Germinal center (tissue), 1 donor: ENCODE results near the gene MCF2L2.
"Not testable (repeated sequence)": the region's sequence is repeated elsewhere in the genome, so short reads cannot be mapped to it uniquely, and the experiment has no call there.

Experiments used
- DNase-seq: peaks from one replicate; pipeline ENCODE4 v3.0.0; 2012; ENCODE audit warnings: mixed read lengths, low spot score

Gene MCF2L2

DNA sequence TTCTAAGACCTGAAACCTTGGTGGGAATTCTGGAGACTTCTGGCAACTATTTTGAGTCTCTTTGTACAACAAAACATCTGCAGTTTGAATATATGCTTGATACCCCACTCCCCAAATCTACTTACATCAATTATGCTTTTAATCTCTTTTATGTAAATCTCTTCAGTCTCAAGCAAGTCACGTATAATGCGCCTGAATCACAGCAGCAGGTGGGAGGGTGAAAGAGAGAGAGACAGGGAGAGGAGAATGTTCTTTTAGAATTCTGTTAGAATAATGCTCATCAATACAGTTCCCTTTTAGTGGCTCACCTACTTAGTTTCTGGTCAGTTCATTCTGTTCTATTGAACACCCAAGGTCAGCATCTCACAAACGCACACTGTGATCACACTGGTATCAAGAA, 197.6 kb downstream of the MCF2L2 start:
- DNase-seq: no peak

DNA sequence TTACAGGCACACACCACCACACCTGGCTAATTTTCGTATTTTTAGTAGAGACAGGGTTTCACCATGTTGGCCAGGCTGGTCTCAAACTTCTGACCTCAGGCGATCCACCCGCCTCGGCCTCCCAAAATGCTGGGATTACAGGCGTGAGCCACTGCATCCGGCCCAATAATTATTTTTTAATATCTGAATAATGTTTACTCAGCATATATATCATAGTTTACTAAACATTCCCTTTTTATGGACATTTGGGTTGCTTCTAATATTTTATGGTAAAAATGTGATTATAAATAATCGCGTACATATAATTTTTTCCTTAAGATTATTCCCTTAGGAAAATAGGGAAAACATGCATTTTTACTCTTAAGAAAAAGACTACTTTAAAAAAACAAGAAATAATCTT, 198.2 kb downstream of the MCF2L2 start:
- DNase-seq: not testable (repeated sequence)

DNA sequence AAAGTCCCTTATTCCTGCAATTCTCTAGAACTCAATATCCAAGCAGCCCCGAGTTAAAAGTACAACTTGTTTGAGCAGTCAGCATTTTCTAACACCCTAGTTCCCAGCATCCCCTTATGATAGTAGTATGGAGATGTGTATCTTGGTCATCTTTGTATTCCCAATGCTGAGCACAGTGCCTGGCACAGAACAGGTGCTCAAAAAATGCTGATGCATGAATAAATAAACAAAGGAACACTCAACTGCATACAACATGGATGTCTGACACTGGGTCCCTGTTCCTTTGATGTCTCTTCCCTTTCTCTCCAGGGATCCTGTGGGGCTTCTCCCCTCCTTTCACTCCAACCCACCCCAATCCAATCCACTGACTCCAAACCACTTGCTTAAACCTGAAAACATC, 199.2 kb downstream of the MCF2L2 start:
- DNase-seq: no peak

DNA sequence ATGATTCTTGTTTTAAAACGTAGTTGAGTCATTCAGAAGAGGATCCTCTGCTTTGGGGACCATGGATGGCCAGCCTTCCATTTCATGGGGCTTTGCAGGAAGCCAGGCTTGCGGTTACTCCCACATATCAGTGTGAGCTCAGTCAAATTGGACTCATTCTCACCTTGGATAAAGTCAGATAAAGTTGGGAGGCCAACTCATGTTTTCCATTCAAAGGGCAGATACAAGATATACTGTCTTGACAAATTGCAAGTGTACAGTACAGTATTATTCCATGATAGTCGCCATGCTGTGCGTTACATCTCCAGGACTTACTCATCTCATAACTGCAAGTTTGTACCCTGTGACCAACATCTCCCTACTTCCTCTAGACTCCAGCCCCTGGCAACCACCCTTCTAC, 200.8 kb downstream of the MCF2L2 start:
- no peak for DNase-seq

DNA sequence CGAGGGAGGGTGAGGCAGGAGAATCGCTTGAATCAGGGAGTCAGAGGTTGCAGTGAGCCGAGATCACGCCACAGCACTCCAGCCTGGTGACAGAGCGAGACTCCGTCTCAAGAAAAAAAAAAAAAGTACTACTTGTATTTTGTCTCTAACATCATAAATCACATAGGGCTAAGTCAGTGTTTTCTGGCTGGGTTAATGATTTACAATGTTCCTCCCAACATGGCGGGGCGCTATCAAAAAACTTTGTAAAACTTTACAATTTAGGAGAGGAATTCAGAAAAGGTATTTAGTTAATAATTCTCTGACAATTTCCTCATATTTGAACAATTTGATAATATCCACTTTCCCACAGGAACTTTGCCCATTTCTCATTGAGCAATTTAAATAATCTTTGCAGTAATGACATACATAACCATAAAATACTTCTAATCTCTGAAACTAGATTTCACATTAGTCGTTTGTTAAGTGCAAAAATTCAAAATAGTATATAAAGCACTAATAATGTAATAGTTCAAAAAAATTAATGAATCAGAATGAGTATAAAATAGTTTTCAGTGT, 202.0 kb downstream of the MCF2L2 start:
- DNase-seq: no peak

DNA sequence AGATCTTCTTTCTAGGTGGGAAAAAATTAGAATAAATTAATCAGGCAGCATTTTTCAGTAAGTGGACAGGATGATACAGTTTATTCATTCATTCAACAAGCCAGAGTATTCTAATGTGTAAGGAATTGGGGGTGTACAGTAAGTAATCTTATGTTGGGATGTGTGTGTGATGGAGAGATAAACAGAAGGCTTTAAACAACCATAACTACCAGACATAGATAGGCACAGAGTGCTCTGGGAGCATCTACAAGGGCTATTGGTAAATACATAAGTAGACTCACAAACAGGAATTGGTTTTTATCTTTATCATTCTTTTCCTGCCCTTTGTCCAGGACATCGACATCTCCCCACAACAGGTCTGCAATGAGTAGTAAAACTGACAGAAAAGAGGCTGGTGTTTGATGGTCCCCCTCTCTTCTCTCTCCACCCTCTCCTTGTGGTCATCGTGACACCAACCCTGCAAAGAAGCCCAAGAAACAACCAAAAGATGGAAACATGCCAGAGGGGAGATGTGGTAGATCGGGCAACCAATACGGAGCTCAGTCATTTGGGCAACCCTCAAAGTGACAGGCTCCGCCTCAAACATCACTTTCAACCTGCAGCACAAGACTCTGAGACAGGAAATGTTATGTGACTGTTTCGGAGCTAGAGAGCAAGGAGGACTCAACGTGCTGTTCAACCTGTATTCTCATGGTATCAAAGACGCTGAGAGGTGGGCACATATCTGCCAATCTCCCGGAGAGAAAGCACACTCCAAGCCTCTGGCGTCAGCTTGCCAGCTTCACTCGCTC, 204.0 kb downstream of the MCF2L2 start:
- DNase-seq: no peak

DNA sequence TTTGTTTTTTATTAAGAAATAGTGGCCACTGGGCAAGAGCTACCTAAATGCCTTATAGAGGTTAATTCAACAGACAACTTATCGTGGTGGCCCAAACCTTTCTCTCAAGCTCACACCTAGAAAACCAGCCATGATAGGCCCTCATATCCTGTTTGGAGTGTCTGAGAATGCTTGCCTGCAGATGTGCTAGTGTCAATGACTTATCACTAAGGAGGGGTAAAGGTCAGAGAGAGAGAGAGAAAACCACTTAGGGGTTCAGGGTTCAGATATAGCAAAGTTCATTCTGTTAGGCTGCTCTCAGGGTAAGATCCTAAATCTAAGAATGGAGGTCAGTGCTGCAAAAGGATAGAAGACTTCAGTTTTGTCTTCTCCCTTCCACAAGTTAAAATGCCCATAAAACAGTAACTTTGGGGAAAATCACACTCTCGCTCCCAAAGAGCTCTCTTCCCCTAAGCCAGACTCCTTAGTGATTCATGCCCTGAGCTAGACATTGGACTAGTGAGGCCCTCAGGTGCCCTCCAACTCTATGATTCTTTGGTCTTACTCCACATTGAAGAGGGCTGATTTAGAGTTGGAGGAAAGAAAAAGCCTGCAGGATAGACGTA, 205.7 kb downstream of the MCF2L2 start:
- no peak for DNase-seq

DNA sequence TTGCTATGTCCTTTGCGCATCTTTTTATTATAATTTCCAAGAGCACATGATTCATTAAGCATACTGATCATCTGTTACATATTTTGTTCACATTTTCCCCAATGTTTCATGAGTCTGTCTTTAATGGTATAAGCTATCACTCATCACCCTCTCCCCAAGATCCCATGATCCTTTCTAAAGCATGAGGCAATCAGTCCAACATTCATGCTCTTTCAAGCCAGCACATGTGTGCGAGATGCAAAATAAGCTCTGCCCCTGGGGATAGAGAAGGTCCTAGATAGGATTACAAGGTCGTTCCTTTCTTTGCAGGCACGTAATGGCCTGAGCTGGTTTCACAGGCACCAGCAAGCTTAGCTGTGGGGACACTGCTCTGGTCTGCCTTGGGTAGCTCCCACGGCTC, 207.6 kb downstream of the MCF2L2 start:
- DNase-seq: no peak

DNA sequence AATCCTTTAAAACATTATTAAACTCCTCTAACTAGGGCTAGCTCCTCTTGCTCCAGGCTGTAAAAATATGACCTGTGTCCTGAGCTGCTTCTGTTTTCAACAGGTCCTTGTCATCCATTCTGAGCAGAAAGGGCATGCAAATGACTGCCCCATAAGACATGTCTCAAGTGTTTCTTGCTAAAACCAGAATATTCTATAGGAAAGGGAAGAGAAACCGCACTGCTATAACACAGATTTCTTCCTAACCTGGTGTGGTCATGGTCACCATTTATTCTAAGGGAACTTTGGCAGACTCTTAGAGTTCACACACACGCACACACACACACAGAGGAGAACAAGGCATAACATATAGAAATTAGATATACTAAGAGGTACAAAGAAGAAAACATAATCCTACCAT, 209.6 kb downstream of the MCF2L2 start:
- no peak for DNase-seq

DNA sequence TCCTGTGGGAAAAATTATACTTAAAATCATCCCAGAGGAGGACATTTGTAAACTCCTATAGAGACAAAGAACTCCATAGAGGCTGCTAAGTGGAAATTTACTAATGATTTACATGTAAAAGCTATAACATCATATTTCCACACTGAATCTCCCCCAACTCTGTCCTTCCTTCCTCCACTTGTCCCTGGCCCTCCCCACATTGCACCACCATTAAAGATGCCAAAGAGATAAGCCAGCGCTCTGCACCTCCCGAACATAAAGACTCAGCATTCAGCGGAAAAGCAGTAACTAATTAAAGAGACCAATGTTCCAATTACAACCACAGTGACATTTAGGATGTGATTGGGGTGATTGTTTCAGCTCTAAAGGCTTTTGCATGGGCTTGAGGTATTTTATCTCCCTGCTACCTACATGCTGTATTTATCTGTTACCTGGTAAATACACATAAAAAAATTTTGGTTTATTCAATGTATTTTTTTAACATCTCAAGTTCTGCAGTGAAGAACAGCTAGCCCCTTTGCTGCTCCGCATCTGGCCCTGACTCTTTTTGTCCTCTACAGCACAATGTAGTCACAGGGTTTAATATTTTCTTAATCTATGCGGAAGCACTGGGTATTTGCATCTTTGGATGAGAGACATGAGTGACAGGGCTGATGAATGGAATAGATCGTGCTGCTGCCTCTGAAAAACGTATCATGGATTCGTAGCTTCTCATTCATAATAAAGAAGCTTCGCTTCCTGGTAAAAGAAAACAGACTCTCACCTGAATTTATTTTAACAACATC, 210.7 kb downstream of the MCF2L2 start:
- no peak for DNase-seq

DNA sequence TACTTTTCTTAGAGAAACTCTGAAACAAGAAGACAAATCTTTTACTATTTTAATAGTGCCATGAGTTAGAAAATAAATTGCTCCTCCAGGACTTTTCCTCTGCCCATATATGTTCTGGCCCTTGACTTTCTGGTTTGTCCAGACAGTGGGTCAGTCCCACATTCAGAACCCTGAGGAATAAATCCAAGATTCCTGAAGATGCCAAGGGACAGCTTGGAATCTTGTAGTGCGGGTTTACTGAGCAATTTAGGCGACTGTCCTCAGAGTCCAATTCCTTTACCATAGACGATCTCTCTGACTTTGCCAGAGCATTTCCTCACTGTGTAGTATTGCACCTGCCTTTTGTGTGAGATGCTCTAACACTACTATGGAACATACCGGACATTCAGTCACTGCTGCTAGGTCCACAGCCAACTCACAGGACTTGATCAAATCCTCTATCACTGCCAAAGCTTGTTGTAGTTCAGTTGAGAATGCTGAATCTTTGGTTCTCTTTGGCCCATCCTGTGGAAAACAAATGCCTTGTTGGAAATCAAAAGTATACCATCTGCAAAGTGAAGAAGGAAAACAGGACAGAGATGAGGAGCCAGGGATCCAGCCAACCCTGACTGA, 212.7 kb downstream of the MCF2L2 start:
- DNase-seq: no peak

DNA sequence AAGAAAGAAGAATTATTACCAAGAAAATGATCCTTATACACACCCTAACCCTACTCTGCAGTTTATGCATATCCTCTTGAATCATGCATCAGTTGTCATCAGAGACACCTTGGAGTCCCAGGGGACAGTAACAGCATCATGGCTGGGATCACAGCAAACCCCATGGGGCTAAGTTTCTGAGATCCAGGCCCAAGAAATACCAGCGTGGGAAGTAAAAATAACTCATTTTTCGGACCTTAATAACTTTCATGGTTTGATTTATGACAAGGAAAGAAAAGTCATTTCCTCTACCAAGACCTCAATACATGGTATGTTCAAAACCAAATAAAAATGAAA, 214.2 kb downstream of the MCF2L2 start:
- no peak for DNase-seq

DNA sequence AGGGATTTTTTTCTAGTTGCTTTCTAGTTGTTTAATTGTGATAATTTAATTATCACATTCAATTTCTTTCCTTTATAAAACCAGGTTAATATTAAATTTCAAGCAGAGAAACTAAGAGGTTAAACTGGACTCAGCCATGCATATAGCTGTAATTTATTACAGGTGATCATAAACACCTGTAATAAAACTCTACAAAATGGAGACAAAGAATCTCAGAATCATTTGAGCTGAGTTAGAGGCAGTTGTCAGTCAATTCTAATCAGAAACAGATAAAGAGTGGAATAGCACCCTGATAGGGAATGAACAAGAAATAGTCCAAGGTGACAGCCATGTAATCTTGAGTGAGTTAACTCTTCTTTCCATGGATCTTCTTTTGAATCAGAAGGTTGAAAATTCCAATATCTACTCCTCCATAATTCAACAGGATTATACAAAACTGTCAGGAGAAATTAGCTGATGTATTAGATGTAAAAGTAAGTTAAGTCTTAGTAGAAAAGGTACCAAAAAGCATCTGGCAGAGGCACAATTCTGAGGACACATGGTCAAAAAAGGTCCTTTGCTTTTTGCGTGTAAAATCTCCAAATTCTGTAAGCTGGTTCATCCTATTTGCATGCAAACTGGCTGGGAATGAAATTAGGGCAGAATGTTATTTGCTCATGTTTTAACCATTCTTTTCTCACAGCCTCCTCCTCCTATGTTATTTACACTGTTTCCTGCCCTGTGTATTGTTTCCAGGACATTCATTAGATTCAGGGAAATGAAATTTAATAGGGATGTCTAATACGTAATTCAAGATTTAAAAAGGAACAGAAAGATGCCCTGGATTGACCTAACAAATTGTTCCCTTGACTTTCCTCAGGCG, 214.8 kb downstream of the MCF2L2 start:
- DNase-seq: no peak

DNA sequence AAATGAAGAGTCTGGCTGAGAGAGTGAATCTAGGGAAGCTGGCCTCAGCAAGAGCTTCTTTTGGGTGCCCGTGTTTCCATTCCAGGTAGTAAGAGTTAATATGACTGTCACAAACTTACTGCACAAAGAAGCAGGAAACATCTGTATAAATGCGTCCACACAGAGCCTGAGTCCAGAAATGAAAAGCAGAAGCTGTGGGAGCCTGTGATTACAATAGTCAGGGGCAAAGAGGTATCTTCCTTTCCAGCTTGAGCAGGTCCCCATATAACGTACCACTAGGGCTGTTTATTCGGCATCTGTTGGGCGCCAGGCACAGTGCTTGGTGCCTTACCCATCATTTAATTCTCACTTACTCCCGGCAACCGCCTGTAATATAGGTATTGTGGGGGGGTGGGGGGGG, 215.9 kb downstream of the MCF2L2 start:
- no peak for DNase-seq

DNA sequence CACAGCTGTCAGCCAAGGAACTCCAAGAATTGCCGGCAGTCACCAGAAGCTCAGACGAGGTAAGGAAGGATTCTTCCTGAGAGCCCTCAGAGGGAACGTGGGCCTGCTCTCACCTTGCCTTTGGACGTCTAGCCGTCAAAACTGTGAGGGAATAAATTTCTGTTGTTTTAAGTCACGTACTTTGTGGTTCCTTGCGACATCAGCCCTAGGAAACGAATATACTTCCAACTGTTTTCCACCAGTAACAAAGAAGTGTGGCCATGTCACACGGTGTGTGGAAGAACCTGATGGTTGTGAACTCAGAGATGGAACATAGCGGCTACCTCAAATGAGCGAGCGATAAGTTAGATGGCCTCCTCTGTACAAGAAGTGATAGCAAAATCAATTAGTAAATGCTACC, 216.3 kb downstream of the MCF2L2 start:
- no peak for DNase-seq

DNA sequence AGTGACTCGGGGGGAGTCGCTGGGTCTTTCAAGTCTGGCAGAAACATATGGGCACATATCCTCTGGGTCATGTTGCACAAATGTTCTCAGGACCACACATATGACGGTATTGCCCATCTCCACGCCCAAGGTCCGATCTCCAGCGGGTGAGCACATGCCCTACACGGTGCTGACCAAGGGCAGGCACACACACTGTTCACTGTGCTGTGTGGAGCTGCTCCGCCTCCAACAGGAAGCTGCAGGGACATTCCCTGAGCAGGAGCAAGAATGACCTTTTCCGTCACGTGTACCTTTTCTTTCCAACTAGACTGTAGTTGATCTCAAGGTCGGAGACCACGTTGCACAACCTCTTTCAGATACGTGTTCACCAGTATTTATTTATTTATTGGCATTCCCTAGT, 217.1 kb downstream of the MCF2L2 start:
- DNase-seq: no peak

DNA sequence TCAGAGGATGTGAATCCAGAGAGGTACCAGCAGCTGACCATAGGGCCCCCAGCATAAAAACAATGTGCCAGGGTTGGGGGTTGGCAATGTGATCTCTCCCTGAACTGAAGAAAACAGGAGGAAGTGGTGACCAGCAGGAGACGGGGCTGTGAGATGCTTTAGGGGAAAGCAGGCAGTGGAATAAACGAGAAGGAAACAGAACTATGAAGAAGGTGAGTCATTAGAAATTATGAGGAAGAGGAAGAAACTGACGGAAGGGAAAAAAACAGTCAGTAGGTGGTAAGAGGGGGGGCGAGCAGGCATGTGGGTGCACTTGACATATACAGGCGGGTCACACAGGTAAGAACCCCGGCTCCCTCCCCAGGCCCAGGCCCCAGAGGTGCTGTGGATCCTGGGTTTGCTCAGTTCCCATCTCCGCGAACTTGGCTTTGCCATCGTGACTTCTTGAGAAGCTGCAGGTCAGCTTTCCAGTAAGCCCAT, 217.5 kb downstream of the MCF2L2 start:
- no peak for DNase-seq

DNA sequence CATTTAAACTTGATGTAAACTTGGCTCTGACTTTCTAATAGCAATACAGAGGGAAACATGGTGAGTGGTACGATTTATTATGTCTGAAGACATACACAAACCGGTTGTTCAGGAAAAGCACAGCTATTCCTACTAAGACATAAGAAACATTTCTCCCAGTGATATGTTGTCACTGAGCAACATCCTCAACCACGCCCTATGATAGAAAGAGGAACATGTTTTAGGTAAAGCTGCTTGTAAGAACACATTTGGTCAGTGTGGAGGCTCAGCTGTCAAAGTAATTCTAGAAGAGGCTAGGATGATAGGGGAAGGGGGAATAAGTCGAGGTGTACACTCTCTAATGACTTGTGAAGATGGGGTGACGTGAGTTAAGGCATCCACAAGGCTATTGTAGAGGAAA, 218.1 kb downstream of the MCF2L2 start:
- DNase-seq: no peak

DNA sequence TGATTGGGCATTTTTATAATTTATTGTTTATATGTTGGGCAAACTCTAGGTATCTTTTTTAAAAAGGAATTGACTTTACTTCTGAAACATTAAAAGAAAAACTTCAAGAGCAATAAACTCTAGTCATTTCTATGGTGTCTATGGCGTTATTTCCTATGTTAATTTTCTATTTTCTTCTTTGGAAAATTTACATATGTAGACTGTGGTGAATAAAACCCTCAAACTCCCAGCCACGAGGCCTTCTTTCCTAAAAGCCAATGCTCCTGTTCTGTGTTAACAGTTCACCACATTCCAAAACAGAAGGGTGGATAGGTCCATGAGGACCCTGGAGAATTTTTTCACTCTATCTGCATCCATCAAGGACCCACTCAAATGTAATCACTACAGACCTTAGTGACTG, 219.6 kb downstream of the MCF2L2 start:
- no peak for DNase-seq

DNA sequence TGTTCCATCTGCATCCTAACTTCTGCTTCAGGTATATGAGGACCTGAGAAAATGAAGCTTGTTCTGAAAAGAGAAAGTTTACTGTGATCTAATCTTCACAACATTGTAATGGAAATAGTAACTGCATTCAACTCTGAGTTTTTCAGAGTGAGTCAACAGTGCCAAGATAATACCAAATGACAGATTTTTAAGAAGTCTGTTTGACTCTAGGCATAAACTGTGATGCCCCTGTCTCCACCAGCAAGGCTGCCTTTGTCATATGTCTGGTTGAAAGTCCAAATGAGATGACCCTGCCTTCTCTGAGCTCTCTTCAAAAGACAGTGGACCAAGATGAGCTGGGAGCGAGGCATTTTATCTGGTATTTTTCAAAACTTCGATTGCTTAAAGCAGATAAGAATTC, 220.2 kb downstream of the MCF2L2 start:
- DNase-seq: no peak

DNA sequence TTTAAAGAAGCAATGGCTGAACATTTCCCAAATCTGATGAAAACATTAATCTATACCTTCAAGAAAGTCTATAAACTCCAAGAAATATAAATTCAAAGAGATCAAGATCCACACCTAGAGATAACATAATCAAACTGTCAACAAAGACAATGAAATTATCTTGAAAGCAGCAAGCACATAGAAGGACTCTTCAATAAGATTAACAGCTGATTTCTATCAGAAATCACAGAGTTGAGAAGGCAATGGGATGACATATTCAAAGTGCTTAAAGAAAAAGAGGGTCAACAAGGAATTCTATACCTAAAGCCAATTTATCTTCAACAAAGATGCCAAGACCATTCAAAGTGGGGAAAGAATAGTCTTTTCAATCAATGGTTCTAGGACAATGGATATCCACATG, 224.7 kb downstream of the MCF2L2 start:
- DNase-seq: no peak
